Mesenchymal stem cell (in vitro differentiated cells and primary cell): ENCODE results near the gene CAMSAP2.

Source experiments
- DNase-seq: peaks from one replicate; pipeline ENCODE4 v3.0.0-alpha.2; 2013
- H2AFZ ChIP-seq: one replicate; pipeline ENCODE4 v1.6.1; 2013; ENCODE audit warnings: low read depth, mild to moderate bottlenecking, control low read depth, inconsistent platforms, low read length, moderate library complexity
- H2AK5ac ChIP-seq: 2 replicates; pipeline ENCODE4 v1.6.1; 2013; ENCODE audit warnings: low read length, moderate library complexity, mild to moderate bottlenecking, inconsistent platforms; ENCODE audit not compliant: severe bottlenecking
- H2BK120ac ChIP-seq: one replicate; pipeline ENCODE4 v1.6.1; 2013; ENCODE audit warnings: low read depth, mild to moderate bottlenecking, inconsistent platforms, low read length, moderate library complexity
- H2BK12ac ChIP-seq, 2 experiments: one replicate each; pipeline ENCODE4 v1.6.1; 2013; ENCODE audit warnings: inconsistent platforms in 2 of 2, low read length in 2 of 2, mild to moderate bottlenecking in 2 of 2, moderate library complexity in 2 of 2, control low read depth in 1 of 2
- H2BK15ac ChIP-seq: one replicate; pipeline ENCODE4 v1.6.1; 2013; ENCODE audit warnings: mild to moderate bottlenecking, low read depth, inconsistent platforms; ENCODE audit not compliant: poor library complexity, severe bottlenecking
- H2BK5ac ChIP-seq: 2 replicates; pipeline ENCODE4 v1.6.1; 2013; ENCODE audit warnings: low read depth, mild to moderate bottlenecking, low read length, control low read depth, inconsistent platforms; ENCODE audit not compliant: poor library complexity, severe bottlenecking
- H3K14ac ChIP-seq, 2 experiments: one replicate each; pipeline ENCODE4 v1.6.1; 2013; ENCODE audit warnings: inconsistent platforms in 2 of 2, low read length in 2 of 2, control low read depth in 1 of 2, mild to moderate bottlenecking in 1 of 2, moderate library complexity in 1 of 2
- H3K18ac ChIP-seq, 2 experiments: one replicate each; pipeline ENCODE4 v1.6.1; 2013; ENCODE audit warnings: inconsistent platforms in 2 of 2, low read length in 2 of 2, control low read depth in 1 of 2, low read depth in 1 of 2, mild to moderate bottlenecking in 1 of 2
- H3K23ac ChIP-seq, 2 experiments: one replicate each; pipeline ENCODE4 v1.6.1; 2013; ENCODE audit warnings: inconsistent platforms in 2 of 2, low read length in 2 of 2, mild to moderate bottlenecking in 2 of 2, moderate library complexity in 2 of 2, control low read depth in 1 of 2
- H3K27ac ChIP-seq: 2 replicates; pipeline ENCODE4 v1.5.1; 2013; ENCODE audit warnings: mild to moderate bottlenecking, moderate library complexity, low read length, control low read depth, inconsistent platforms; ENCODE audit not compliant: poor library complexity, severe bottlenecking
- H3K27me3 ChIP-seq, 2 experiments: 2 replicates each; pipeline versions ENCODE4 v1.6.1 to v1.7.0; 2013; ENCODE audit warnings: low read length in 2 of 2, mild to moderate bottlenecking in 2 of 2, moderate library complexity in 2 of 2, control low read depth in 1 of 2, inconsistent platforms in 1 of 2; ENCODE audit not compliant: control insufficient read depth in 1 of 2, insufficient read depth in 1 of 2
- H3K36me3 ChIP-seq, 2 experiments: 2 replicates each; pipeline versions ENCODE4 v1.6.1 to v1.7.0; 2013; ENCODE audit warnings: low read length in 2 of 2, control low read depth in 1 of 2, inconsistent platforms in 1 of 2, low read depth in 1 of 2, mild to moderate bottlenecking in 1 of 2; ENCODE audit not compliant: insufficient read depth in 2 of 2, control insufficient read depth in 1 of 2
- H3K4ac ChIP-seq, 2 experiments: one replicate each; pipeline ENCODE4 v1.6.1; 2013; ENCODE audit warnings: inconsistent platforms in 2 of 2, low read length in 2 of 2, mild to moderate bottlenecking in 2 of 2, moderate library complexity in 2 of 2, control low read depth in 1 of 2, low read depth in 1 of 2
- H3K4me1 ChIP-seq: 2 replicates; pipeline ENCODE4 v1.6.1; 2013; ENCODE audit warnings: low read depth, low read length, control low read depth; ENCODE audit not compliant: control insufficient read depth, insufficient read depth
- H3K4me2 ChIP-seq: 2 replicates; pipeline ENCODE4 v1.6.1; 2013; ENCODE audit warnings: low read length, mild to moderate bottlenecking, inconsistent platforms; ENCODE audit not compliant: poor library complexity, severe bottlenecking
- H3K4me3 ChIP-seq, 2 experiments: 2 replicates each; pipeline versions ENCODE4 v1.5.1 to v1.7.0; 2013; ENCODE audit warnings: low read length in 2 of 2, mild to moderate bottlenecking in 2 of 2, control low read depth in 1 of 2, low read depth in 1 of 2; ENCODE audit not compliant: insufficient read depth in 1 of 2
- H3K79me1 ChIP-seq: replicated peaks from 2 replicates; pipeline ENCODE4 v1.6.1; 2013; ENCODE audit warnings: mild to moderate bottlenecking, control low read depth, low read length, inconsistent platforms; ENCODE audit not compliant: poor library complexity, severe bottlenecking
- H3K9ac ChIP-seq: 2 replicates; pipeline ENCODE4 v1.7.0; 2013; ENCODE audit warnings: mild to moderate bottlenecking, low read length, moderate library complexity
- H3K9me3 ChIP-seq: 2 replicates; pipeline ENCODE4 v1.7.0; 2013; ENCODE audit warnings: mild to moderate bottlenecking, low read length; ENCODE audit not compliant: control insufficient read depth
- H4K8ac ChIP-seq: one replicate; pipeline ENCODE4 v1.6.1; 2013; ENCODE audit warnings: inconsistent platforms, mild to moderate bottlenecking, low read length, moderate library complexity
- H4K91ac ChIP-seq: one replicate; pipeline ENCODE4 v1.6.1; 2013; ENCODE audit warnings: mild to moderate bottlenecking, low read length, inconsistent platforms
- WGBS: methylation state at CpG from one replicate; pipeline ENCODE4 v1.1.7; 2013; ENCODE audit warnings: mixed read lengths; 5-methylcytosine and 5-hydroxymethylcytosine counted together

Gene CAMSAP2

DNA sequence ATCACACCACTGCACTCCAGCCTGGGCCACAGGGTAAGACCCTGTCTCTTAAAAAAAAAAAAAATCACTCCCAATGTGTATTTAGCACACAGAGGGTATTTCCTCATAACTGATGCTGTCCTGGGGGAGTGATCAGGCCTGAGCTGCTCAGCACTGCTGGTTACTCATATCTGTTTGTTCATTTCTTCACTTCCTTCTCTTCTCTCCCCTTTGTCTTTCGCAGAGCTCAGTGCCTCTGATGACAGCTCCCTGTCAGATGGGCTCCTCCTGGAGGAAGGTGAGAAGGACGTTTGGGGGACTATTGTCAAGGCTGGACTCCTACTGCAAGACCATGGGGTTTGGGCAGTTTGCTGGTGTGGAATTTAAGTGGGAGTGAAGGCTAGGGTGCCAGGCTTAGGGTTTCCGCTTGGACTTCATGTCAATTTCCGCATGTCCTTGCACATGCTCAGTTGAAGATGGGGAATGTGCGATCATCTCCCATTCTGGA is 169.0 kb downstream of the CAMSAP2 start:
- Histone ChIP-seq H3K9ac (no peak overlapping the region), H3K79me1 (peaks cover 5% of the 10 kb centered on the region), H3K14ac (no peak overlapping the region), H3K18ac (no peak overlapping the region), H2BK5ac (no peak overlapping the region), H3K27me3 (peaks cover 0 to 34% of the 10 kb centered on the region in 2 experiments), H4K91ac (no peak overlapping the region), H2BK12ac (no peak overlapping the region), H4K8ac (no peak overlapping the region), H3K23ac (no peak overlapping the region), H2AK5ac (no peak overlapping the region), H3K4me1 (peaks cover 3% of the 10 kb centered on the region), H3K36me3 (peaks cover 0 to 52% of the 10 kb centered on the region in 2 experiments), H3K4me2 (no peak overlapping the region), H2BK15ac (no peak overlapping the region), H3K9me3 (no peaks in the 10 kb centered on the region), H3K4ac (no peak overlapping the region), H2AFZ (no peak overlapping the region), H2BK120ac (no peak overlapping the region), H3K4me3 (no peak overlapping the region), H3K27ac (no peak overlapping the region)
- WGBS: 90% methylated on average over 5 of the region's 5 CpGs
- DNase-seq: no peak

DNA sequence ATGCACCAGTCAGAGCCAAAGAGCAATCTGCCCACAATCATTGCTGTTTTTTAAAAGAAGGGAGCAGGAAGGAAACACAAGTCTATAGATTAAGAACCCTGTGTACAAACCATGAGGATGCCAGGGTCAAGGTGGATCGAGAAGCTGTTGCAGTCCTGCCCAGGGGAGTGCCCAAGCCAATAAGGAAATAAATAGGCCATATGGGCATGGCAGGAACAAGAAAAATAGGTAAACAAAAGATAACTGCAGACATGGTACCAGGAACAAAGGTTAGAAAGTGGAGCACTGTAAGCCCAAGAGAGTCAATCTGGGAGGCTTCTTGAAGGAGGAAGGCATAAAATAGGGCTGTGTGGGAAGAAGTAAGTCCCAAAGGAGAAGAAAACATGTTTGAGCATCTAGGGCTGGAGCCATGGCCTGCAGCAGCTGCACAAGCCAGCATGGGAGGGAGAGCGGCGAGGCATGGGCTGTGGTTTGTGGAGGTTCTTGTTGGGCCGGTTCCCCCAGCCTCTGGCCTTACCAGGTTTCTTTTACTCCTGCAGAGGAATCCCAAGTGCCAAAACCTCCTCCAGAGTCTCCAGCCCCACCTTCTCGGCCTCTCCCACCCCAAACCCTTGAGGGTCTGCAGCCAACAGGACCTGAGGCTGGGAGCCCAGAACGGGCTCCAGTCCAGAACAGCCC is 169.6 kb downstream of the CAMSAP2 start:
- Histone ChIP-seq H3K27me3 (peaks cover 0 to 35% of the 10 kb centered on the region in 2 experiments), H2AFZ (no peak overlapping the region), H4K8ac (no peak overlapping the region), H3K14ac (no peak overlapping the region), H2BK15ac (no peak overlapping the region), H3K4me3 (no peak overlapping the region), H2BK5ac (no peak overlapping the region), H3K4ac (no peak overlapping the region), H3K27ac (no peak overlapping the region), H2BK120ac (no peak overlapping the region), H3K4me1 (peaks cover 3% of the 10 kb centered on the region), H3K23ac (no peak overlapping the region), H3K9ac (no peak overlapping the region), H2AK5ac (no peak overlapping the region), H2BK12ac (no peak overlapping the region), H3K18ac (no peak overlapping the region), H4K91ac (no peak overlapping the region), H3K9me3 (no peaks in the 10 kb centered on the region), H3K79me1 (peaks cover 5% of the 10 kb centered on the region), H3K4me2 (no peak overlapping the region), H3K36me3 (peaks cover 0 to 56% of the 10 kb centered on the region in 2 experiments)
- WGBS: 91% methylated on average over 6 of the region's 6 CpGs
- no peak for DNase-seq

DNA sequence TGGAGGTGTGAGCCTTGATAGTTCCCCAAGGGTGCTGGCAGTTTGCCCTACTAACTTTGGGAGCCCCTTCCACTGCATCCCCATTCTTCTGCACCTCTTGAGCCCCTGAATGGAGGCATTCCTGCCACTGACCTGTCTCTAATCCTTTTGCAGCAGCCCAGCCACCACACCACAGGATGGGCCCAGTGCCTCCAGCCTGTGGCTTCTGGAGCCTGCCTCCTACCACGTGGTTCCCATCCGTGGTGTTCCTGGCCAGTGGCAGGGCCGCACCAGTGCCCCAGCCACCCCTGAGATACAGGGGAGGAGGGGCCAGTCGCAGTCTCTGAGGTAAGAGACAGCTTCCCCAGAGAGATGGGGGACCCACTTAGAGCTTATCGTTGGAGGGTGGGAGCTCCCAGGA is 170.4 kb downstream of the CAMSAP2 start:
- no peak for DNase-seq
- WGBS: 89% methylated on average over 5 of the region's 5 CpGs
- H3K9me3 ChIP-seq: no peaks in the 10 kb centered on the region
- H4K91ac ChIP-seq: no peak overlapping the region
- H3K27ac ChIP-seq: no peak overlapping the region
- no peak overlapping the region for H2AFZ ChIP-seq
- H3K27me3 ChIP-seq: peaks cover 0 to 32% of the 10 kb centered on the region in 2 experiments
- no peak overlapping the region for H3K4ac ChIP-seq
- no peak overlapping the region for H2BK5ac ChIP-seq
- H2AK5ac ChIP-seq: no peak overlapping the region
- H3K23ac ChIP-seq: no peak overlapping the region
- H3K14ac ChIP-seq: no peak overlapping the region
- no peak overlapping the region for H3K4me3 ChIP-seq
- H3K4me2 ChIP-seq: no peak overlapping the region
- H3K36me3 ChIP-seq: peaks cover 0 to 53% of the 10 kb centered on the region in 2 experiments
- no peak overlapping the region for H2BK15ac ChIP-seq
- H2BK120ac ChIP-seq: no peak overlapping the region
- H3K4me1 ChIP-seq: peaks cover 3% of the 10 kb centered on the region
- no peak overlapping the region for H3K9ac ChIP-seq
- peaks cover 5% of the 10 kb centered on the region for H3K79me1 ChIP-seq
- no peak overlapping the region for H2BK12ac ChIP-seq
- H4K8ac ChIP-seq: no peak overlapping the region
- no peak overlapping the region for H3K18ac ChIP-seq

DNA sequence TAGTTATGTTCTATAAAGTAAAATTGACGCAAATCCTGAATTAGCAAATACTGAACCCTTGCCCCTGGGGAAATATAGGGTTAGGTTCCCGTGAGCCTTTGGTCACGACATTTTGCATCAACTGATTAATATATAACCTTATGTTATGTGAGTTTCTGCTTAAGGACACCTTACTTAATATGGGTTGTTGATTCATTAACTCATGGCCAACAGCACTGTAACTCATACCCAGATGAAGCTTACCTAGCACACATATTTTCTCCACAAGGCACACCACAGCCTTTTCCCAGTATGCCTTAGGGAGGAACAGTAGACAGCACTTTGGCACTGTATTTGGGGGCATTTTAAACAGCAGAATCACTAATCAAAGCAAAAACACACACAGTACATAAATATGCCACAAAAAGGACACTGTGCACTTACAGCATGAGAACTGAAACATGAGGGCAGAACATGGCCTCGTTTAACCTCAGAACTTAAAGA is 171.1 kb downstream of the CAMSAP2 start:
- WGBS: 100% methylated on average over 1 of the region's 4 CpGs
- H3K23ac ChIP-seq: no peak overlapping the region
- no peak for DNase-seq

More for the DNA sequence above, 171.1 kb downstream of the CAMSAP2 start:
- Histone ChIP-seq H3K18ac (no peak overlapping the region), H3K4me1 (peaks cover 3% of the 10 kb centered on the region), H2BK5ac (no peak overlapping the region), H3K14ac (no peak overlapping the region), H3K27ac (no peak overlapping the region), H3K4me2 (no peak overlapping the region), H3K4me3 (no peak overlapping the region), H4K8ac (no peak overlapping the region), H2BK120ac (no peak overlapping the region), H3K4ac (no peak overlapping the region), H3K9me3 (no peaks in the 10 kb centered on the region), H2AFZ (no peak overlapping the region), H2AK5ac (no peak overlapping the region), H3K27me3 (peaks cover 0 to 29% of the 10 kb centered on the region in 2 experiments), H3K36me3 (peaks cover 0 to 47% of the 10 kb centered on the region in 2 experiments), H2BK12ac (no peak overlapping the region), H3K79me1 (peaks cover 1% of the 10 kb centered on the region), H4K91ac (no peak overlapping the region), H3K9ac (no peak overlapping the region), H2BK15ac (no peak overlapping the region)
